Adrenal gland (tissue), 12 donors: ENCODE results near the gene OPN4. TPM values are rescaled to one million over a fixed set of nuclear protein-coding genes. Genes with fewer than 3 reads are reported as not detected.

Source experiments
- DNase-seq, 7 donors: peaks; one replicate each; pipeline ENCODE4 v3.0.0-alpha.2; 2019 to 2020
- H3K27ac ChIP-seq, 5 donors: fragments of 200-600 bp; sonication (generic) in 4 of 5; 1 replicate in 3 of 5; 2 replicates in 2 of 5; pipeline versions ENCODE4 v1.5.1 to v1.8.0; 2016 to 2020; ENCODE audit warnings: mild to moderate bottlenecking in 1 of 5
- H3K27me3 ChIP-seq: fragments of 200-600 bp; 2 replicates; pipeline ENCODE4 v1.8.0; 2021
- H3K36me3 ChIP-seq, 2 donors: fragments of 200-600 bp; replicated peaks in 1 of 2; 1 replicate in 1 of 2; 2 replicates in 1 of 2; pipeline versions ENCODE4 v1.5.1 to v1.8.0; 2018 to 2022
- H3K4me1 ChIP-seq, 2 donors: fragments of 200-600 bp; replicated peaks in 1 of 2; 1 replicate in 1 of 2; 2 replicates in 1 of 2; pipeline versions ENCODE4 v1.5.1 to v1.8.0; 2018 to 2021
- H3K4me3 ChIP-seq, 4 donors: fragments of 200-600 bp; sonication (generic) in 3 of 4; one replicate each; pipeline ENCODE4 v1.5.1; 2016 to 2018
- H3K9me3 ChIP-seq, 3 donors: fragments of 200-600 bp; sonication (generic) in 1 of 3; replicated peaks in 1 of 3; 1 replicate in 2 of 3; 2 replicates in 1 of 3; pipeline versions ENCODE4 v1.5.1 to v1.8.0; 2016 to 2021
- POLR2A ChIP-seq, 2 donors: fragments of 450-650 bp; IDR thresholded peaks; one replicate each; pipeline ENCODE4 v1.6.1; 2017; ENCODE audit warnings: antibody characterized with exemption in 2 of 2, mild to moderate bottlenecking in 2 of 2, moderate library complexity in 1 of 2
- WGBS, 4 donors: extraction: QIAGEN DNeasy Blood & Tissue Kit in 2 of 4; methylation state at CpG; one replicate each; pipeline versions ENCODE4 v1.1.5 to v1.1.7; 2013 to 2017; 5-methylcytosine and 5-hydroxymethylcytosine counted together
- intact Hi-C, 2 donors: fragments of 100-400 bp; cut with DNase I; formaldehyde crosslinking; loops; one replicate each; pipeline versions ENCODE4 v1.14.1 to v1.15.0; 2022 to 2023
- polyA plus RNA-seq, 3 donors: library from polyadenylated mRNA; stranded (reverse); fragments of 200-250 nt in 2 of 3; fragments of 350-450 nt in 1 of 3; fragmentation: Illumina TruSeq in 1 of 3; extraction: RNeasy Lipid Tissue Mini Kit (QIAGEN cat#74804) in 1 of 3; gene quantifications; one replicate each; pipeline ENCODE4 v1.2.3, GENCODE V29; 2013 to 2014
- total RNA-seq, 9 donors: library from RNA; depleted of rRNA in 4 of 9; stranded (reverse); fragments of >200 nt in 4 of 9; fragments of 120-200 nt in 1 of 9; fragmentation: NEBNext Ultra II Directional in 1 of 9; extraction: Animal tissue kit (Norgen Biotek cat#: 25700) in 1 of 9; gene quantifications; one replicate each; pipeline versions ENCODE4 v1.1.0 to v1.2.4, GENCODE V29; 2013 to 2023
- TF ChIP-seq, protein P1 (sequence below), 6 experiments: fragments of 450-650 bp in 4 of 6; fragments of 200-600 bp in 2 of 6; sonication (generic) in 1 of 6; IDR thresholded peaks; 1 replicate in 5 of 6; 2 replicates in 1 of 6; pipeline versions ENCODE4 v1.5.1 to v1.8.0; 2016 to 2021; ENCODE audit warnings: antibody characterized with exemption in 6 of 6, mild to moderate bottlenecking in 2 of 6, moderate library complexity in 1 of 6
- donor health status: healthy with polysubstance abuse.
- donor health status: Bipolar disorder and iron deficiency.
- donor health status: DM: yes; HTN: yes; CAD: no.
- donor health status: DM: no; HTN: no; CAD: no.
- donor health status: DM: no; HTN: no; CAD: no.
- donor health status: DM: yes; HTN: yes; CAD: no.

OPN4 gene
- total and polyA plus RNA-seq, 12 donors = 0.28 to 1.2 (median 0.30) TPM; not detected in 7

DNA sequence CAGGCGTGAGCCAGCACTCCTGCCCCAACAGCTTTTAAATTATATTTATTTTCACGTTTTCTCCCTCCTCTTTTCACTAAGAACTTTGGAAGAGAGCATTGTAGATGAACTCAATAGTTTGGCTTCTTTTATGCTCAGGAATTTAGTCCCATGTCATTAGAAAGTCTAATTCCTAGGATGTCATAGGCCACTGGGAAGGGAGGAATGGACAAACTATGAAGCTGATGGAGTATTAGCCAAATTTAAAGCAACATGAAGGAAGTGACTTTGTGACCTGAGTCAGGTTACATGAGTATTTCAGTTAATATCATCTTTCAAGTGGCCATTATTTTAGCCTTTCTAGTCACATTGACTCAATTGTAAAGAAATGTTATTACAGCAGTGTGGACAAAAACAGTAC is 18.0 kb upstream of the OPN4 start:
- H3K4me1 ChIP-seq = no peaks in the 10 kb centered on the region
- H3K27me3 ChIP-seq = peaks cover 11% of the 10 kb centered on the region
- H3K36me3 ChIP-seq = no peaks in the 10 kb centered on the region
- no peaks in the 10 kb centered on the region for H3K9me3 ChIP-seq
- H3K27ac ChIP-seq = no peak overlapping the region
- no peak overlapping the region for H3K4me3 ChIP-seq
- TF ChIP-seq POLR2A (IDR thresholded peaks at IDR 0.05) = no peak
- TF ChIP-seq, protein P1, sequence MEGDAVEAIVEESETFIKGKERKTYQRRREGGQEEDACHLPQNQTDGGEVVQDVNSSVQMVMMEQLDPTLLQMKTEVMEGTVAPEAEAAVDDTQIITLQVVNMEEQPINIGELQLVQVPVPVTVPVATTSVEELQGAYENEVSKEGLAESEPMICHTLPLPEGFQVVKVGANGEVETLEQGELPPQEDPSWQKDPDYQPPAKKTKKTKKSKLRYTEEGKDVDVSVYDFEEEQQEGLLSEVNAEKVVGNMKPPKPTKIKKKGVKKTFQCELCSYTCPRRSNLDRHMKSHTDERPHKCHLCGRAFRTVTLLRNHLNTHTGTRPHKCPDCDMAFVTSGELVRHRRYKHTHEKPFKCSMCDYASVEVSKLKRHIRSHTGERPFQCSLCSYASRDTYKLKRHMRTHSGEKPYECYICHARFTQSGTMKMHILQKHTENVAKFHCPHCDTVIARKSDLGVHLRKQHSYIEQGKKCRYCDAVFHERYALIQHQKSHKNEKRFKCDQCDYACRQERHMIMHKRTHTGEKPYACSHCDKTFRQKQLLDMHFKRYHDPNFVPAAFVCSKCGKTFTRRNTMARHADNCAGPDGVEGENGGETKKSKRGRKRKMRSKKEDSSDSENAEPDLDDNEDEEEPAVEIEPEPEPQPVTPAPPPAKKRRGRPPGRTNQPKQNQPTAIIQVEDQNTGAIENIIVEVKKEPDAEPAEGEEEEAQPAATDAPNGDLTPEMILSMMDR (IDR thresholded peaks at IDR 0.05) = no peak
- intact Hi-C loops = no loop called here
- WGBS, 4 donors = 69 to 75% (median 71%) methylated on average over 2 of the region's 2 CpGs
- no peak for DNase-seq

DNA sequence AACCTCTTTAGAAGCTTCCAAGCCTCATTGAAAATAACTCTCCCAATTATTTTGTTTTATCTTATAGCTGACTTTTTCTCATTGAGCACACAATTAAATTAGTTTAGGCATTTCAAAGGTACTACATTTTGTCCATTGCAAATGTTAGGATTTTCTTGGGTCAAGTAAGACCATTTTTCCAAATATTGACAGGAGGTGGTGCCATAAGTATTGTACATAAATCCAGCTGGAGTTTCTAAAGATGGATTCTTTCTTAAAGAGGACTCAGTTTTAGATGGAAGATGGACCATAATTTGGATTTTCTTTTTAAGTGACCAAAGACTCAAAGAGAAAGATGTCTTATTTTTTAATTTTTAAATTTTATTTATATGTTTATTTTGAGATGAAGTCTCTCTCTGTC is 12.3 kb upstream of the OPN4 start:
- DNase-seq = no peak

DNA sequence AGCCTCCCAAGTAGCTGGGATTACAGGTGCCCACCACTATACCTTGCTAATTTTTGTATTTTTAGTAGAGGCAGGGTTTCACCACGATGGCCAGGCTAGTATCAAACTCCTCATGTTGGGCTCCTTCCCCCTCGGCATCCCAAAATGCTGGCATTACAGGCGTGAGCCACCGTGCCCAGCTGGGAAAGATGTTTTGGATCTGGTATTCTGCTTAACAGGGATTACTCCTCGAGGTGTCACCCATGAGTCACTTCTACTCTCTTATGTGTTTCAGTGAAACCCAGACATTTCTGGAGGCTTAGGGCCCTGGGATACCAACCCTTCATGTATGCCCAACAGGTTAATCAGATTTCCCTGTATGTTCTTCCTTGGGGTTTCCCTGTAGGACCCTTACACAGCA is 11.8 kb upstream of the OPN4 start:
- no peak for TF ChIP-seq POLR2A (IDR thresholded peaks at IDR 0.05)
- TF ChIP-seq, protein P1 (IDR thresholded peaks at IDR 0.05) = no peak
- H3K27me3 ChIP-seq = no peaks in the 10 kb centered on the region
- peaks cover 0 to 2% of the 10 kb centered on the region in 2 donors for H3K4me1 ChIP-seq
- H3K4me3 ChIP-seq = no peak overlapping the region
- no peaks in the 10 kb centered on the region for H3K9me3 ChIP-seq
- H3K27ac ChIP-seq = no peak overlapping the region
- no peak for DNase-seq
- no peaks in the 10 kb centered on the region for H3K36me3 ChIP-seq
- 65 to 78% (median 70%) methylated on average over 5 of the region's 5 CpGs for WGBS, 4 donors
- intact Hi-C loops = no loop called here

More for the DNA sequence above, 12.3 kb upstream of the OPN4 start:
- no peak overlapping the region for H3K27ac ChIP-seq
- intact Hi-C loops = no loop called here
- no peak for TF ChIP-seq POLR2A (IDR thresholded peaks at IDR 0.05)
- TF ChIP-seq, protein P1 (IDR thresholded peaks at IDR 0.05) = no peak
- H3K4me3 ChIP-seq = no peak overlapping the region
- no peaks in the 10 kb centered on the region for H3K9me3 ChIP-seq
- no peaks in the 10 kb centered on the region for H3K36me3 ChIP-seq
- H3K27me3 ChIP-seq = no peaks in the 10 kb centered on the region
- H3K4me1 ChIP-seq = no peaks in the 10 kb centered on the region

DNA sequence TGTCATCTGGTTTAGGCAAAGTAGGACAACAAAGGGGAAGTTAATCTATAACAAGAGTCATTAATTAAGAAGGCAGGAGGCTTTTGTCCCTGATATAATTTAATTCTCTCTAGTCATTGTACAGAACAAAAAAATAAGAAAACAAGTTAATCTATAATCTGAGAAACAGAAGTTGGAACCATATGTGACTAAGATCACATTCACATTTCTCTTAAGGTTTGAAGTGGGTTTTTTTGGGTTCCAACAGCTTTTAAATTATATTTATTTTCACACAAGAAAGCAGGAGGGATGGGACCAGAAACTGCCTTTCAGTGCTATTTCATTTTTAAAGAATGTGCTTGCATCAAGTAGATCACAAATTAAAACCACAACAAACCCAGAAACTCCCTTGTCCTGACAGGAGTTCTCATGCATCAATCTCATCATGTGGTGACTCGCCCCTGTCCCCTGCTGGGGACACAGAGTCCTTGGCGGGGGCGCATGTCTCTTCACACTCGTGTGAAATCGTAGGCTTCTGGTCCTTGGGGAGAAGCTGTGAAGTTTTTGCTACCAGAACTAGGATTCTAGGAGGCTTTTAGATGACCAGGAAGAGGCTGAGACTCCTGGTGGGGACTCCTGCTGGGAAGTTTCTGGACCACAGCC is 10.1 kb upstream of the OPN4 start:
- no peak for DNase-seq
- peaks cover 8 to 19% of the 10 kb centered on the region in 2 donors for H3K4me1 ChIP-seq
- H3K27ac ChIP-seq = no peak overlapping the region
- intact Hi-C loops = no loop called here
- no peaks in the 10 kb centered on the region for H3K9me3 ChIP-seq
- WGBS, 4 donors = 68 to 78% (median 69%) methylated on average over 5 of the region's 5 CpGs
- H3K4me3 ChIP-seq = no peak overlapping the region
- H3K27me3 ChIP-seq = no peaks in the 10 kb centered on the region
- TF ChIP-seq, protein P1 (IDR thresholded peaks at IDR 0.05) = no peak
- no peak for TF ChIP-seq POLR2A (IDR thresholded peaks at IDR 0.05)
- H3K36me3 ChIP-seq = no peaks in the 10 kb centered on the region
